B cell (primary cell): ENCODE data around the gene UBE3C. TPM values are rescaled to one million over a fixed set of nuclear protein-coding genes. Genes with fewer than 3 reads are reported as not detected.
"Not testable (repeated sequence)": the region's sequence is repeated elsewhere in the genome, so short reads cannot be mapped to it uniquely, and the experiment has no call there.

Experiments used
- ATAC-seq: fragments of 200-7000 bp; cut with Tn5 transposase; one replicate; pipeline ENCODE4 v1.10.0; 2021; ENCODE audit warnings: low read depth, mild to moderate bottlenecking, moderate number of reproducible peaks, moderate library complexity
- CTCF ChIA-PET: fragments of 350-600 bp; sonication (Branson Sonifier 250); formaldehyde crosslinking; loops from one replicate; lab custom pipeline; 2021; ENCODE audit warnings: antibody characterized with exemption, inconsistent platforms; lab: Charles Lee
- POLR2A ChIA-PET: fragments of 350-600 bp; sonication (Branson Sonifier 250); formaldehyde crosslinking; loops from one replicate; lab custom pipeline; 2021; ENCODE audit warnings: antibody characterized with exemption; lab: Charles Lee
- DNase-seq: peaks from one replicate; pipeline ENCODE4 v3.0.0; 2013
- H2AFZ ChIP-seq: 2 replicates; pipeline ENCODE4 v1.6.1; 2012; ENCODE audit warnings: mild to moderate bottlenecking, low read depth, low read length; ENCODE audit not compliant: insufficient read depth, poor library complexity, severe bottlenecking
- H3K27ac ChIP-seq, 2 donors: 1 replicate in 1 of 2; 2 replicates in 1 of 2; pipeline ENCODE4 v1.5.1; 2012 to 2013; ENCODE audit warnings: low read length in 2 of 2, mild to moderate bottlenecking in 2 of 2, moderate library complexity in 1 of 2
- H3K27me3 ChIP-seq, 4 experiments: fragments of 200-600 bp in 1 of 4; sonication (generic) in 1 of 4; replicated peaks in 1 of 4; 1 replicate in 2 of 4; 2 replicates in 2 of 4; pipeline versions ENCODE4 v1.6.1 to v1.7.0; 2013 to 2016; ENCODE audit warnings: low read length in 3 of 4, mild to moderate bottlenecking in 2 of 4, mixed read lengths in 1 of 4, moderate library complexity in 1 of 4; ENCODE audit not compliant: insufficient read depth in 4 of 4, control insufficient read depth in 3 of 4; ENCODE audit errors: control extremely low read depth in 1 of 4
- H3K36me3 ChIP-seq, 2 experiments: replicated peaks in 1 of 2; 1 replicate in 1 of 2; 2 replicates in 1 of 2; pipeline versions ENCODE4 v1.6.1 to v1.7.1; 2013; ENCODE audit warnings: low read length in 1 of 2; ENCODE audit not compliant: insufficient read depth in 2 of 2, control insufficient read depth in 1 of 2; ENCODE audit errors: control extremely low read depth in 1 of 2, extremely low read depth in 1 of 2
- H3K4me1 ChIP-seq, 2 donors: fragments of 200-600 bp in 1 of 2; sonication (generic) in 1 of 2; 1 replicate in 1 of 2; 2 replicates in 1 of 2; pipeline versions ENCODE4 v1.5.1 to v1.6.1; 2013 to 2017; ENCODE audit warnings: low read length in 2 of 2; ENCODE audit not compliant: control insufficient read depth in 2 of 2, insufficient read depth in 2 of 2
- H3K4me2 ChIP-seq: replicated peaks from 2 replicates; pipeline ENCODE3; 2012; ENCODE audit warnings: mild to moderate bottlenecking, low read depth, low read length; ENCODE audit not compliant: poor library complexity, severe bottlenecking
- H3K4me3 ChIP-seq, 5 experiments: fragments of 200-600 bp in 1 of 5; sonication (generic) in 1 of 5; 1 replicate in 3 of 5; 2 replicates in 2 of 5; pipeline versions ENCODE4 v1.5.1 to v1.7.0; 2011 to 2016; ENCODE audit warnings: low read length in 4 of 5, mild to moderate bottlenecking in 4 of 5, low read depth in 2 of 5, control low read depth in 1 of 5, moderate library complexity in 1 of 5; ENCODE audit not compliant: insufficient read depth in 1 of 5; ENCODE audit errors: control extremely low read depth in 1 of 5, extremely low read depth in 1 of 5
- H3K79me2 ChIP-seq: fragments of 200-600 bp; sonication (generic); one replicate; pipeline ENCODE4 v1.6.0; 2016; ENCODE audit warnings: low read length; ENCODE audit not compliant: control insufficient read depth, insufficient read depth
- H3K9ac ChIP-seq: fragments of 200-600 bp; sonication (generic); 2 replicates; pipeline ENCODE4 v1.6.1; 2017; ENCODE audit warnings: mild to moderate bottlenecking, low read length, moderate library complexity
- H3K9me3 ChIP-seq, 3 donors: one replicate each; pipeline versions ENCODE4 v1.6.1 to v1.7.1; 2013; ENCODE audit warnings: low read length in 2 of 3; ENCODE audit not compliant: control insufficient read depth in 2 of 3, insufficient read depth in 1 of 3; ENCODE audit errors: control extremely low read depth in 1 of 3
- H4K20me1 ChIP-seq: 2 replicates; pipeline ENCODE4 v1.6.0; 2012; ENCODE audit warnings: mild to moderate bottlenecking, low read length; ENCODE audit not compliant: insufficient read depth, control insufficient read depth, poor library complexity, severe bottlenecking
- H3K27ac Mint-ChIP-seq: one replicate; pipeline ENCODE4 v1.8.0; 2021; ENCODE audit warnings: mixed read lengths
- H3K27me3 Mint-ChIP-seq: one replicate; pipeline ENCODE4 v1.8.0; 2021; ENCODE audit warnings: mixed read lengths
- H3K4me1 Mint-ChIP-seq: one replicate; pipeline ENCODE4 v1.8.0; 2021; ENCODE audit warnings: mixed read lengths
- H3K4me3 Mint-ChIP-seq: one replicate; pipeline ENCODE4 v1.8.0; 2021; ENCODE audit warnings: mixed read lengths
- H3K9me3 Mint-ChIP-seq: one replicate; pipeline ENCODE4 v1.8.0; 2022; ENCODE audit warnings: mixed read lengths; ENCODE audit not compliant: insufficient read depth
- EZH2 ChIP-seq: IDR thresholded peaks from 2 replicates; pipeline ENCODE4 v1.6.1; 2012; ENCODE audit warnings: borderline replicate concordance, low read depth, mild to moderate bottlenecking, moderate library complexity, low read length; ENCODE audit not compliant: insufficient read depth, poor library complexity, severe bottlenecking
- WGBS: methylation state at CpG from one replicate; pipeline ENCODE4 v1.1.5; 2013; ENCODE audit warnings: missing lambda C conversion rate; ENCODE audit not compliant: insufficient coverage; 5-methylcytosine and 5-hydroxymethylcytosine counted together
- intact Hi-C: fragments of 100-400 bp; cut with micrococcal nuclease; formaldehyde crosslinking; loops from one replicate; pipeline ENCODE4 v1.10.0; 2022
- polyA plus RNA-seq: library from polyadenylated mRNA; depleted of rRNA; stranded (reverse); fragments of >200 nt; gene quantifications from 2 replicates; pipeline ENCODE4 v1.2.3, GENCODE V29; 2012
- total RNA-seq, 2 donors: library from RNA; stranded (reverse); fragments of 120-200 nt in 1 of 2; gene quantifications; 1 replicate in 1 of 2; 2 replicates in 1 of 2; pipeline versions ENCODE4 v1.2.3 to v1.2.4, GENCODE V29; 2013 to 2022
- TF ChIP-seq, protein P1 (sequence below): fragments of 200-600 bp; IDR thresholded peaks from one replicate; pipeline ENCODE4 v1.8.0; 2022; ENCODE audit warnings: antibody characterized with exemption, mild to moderate bottlenecking

UBE3C gene
- total and polyA plus RNA-seq, 2 donors (not counting 1 experiment from before 2014, with no cell fraction given): 17.8 to 66.5 TPM

DNA sequence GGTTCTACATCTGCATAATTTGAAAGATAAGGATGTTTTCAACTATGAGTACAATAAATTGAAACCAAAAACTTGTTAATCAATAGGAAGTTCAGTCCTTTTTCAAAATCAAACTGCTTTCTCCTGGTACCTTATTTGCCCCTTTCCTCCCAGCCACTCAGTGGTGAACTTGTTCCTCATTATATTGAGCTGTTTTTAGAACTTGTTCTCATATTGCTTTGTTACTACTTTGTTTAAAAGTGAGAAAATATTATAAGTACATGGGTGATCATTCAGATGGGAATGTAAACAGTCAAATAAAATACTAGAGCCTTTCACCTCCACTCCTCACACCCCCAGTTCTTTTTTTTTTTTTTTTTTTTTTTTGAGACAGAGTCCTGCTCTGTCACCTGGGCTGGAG is 17.2 kb downstream of the UBE3C start:
- Histone ChIP-seq H3K27ac (no peak overlapping the region), H3K4me1 (peaks cover 2 to 3% of the 10 kb centered on the region in 2 donors), H3K9me3 (no peaks in the 10 kb centered on the region), H2AFZ (no peak overlapping the region), H3K79me2 (peaks cover 98% of the 10 kb centered on the region), H4K20me1 (peaks cover 64% of the 10 kb centered on the region), H3K36me3 (peaks cover 0 to 9% of the 10 kb centered on the region in 2 experiments), H3K4me3 (no peak overlapping the region), H3K9ac (no peak overlapping the region), H3K27me3 (no peaks in the 10 kb centered on the region), H3K4me2 (no peak overlapping the region)
- no peak overlapping the region for H3K27ac Mint-ChIP-seq
- H3K4me1 Mint-ChIP-seq: peaks cover 49% of the 10 kb centered on the region
- TF ChIP-seq, protein P1, sequence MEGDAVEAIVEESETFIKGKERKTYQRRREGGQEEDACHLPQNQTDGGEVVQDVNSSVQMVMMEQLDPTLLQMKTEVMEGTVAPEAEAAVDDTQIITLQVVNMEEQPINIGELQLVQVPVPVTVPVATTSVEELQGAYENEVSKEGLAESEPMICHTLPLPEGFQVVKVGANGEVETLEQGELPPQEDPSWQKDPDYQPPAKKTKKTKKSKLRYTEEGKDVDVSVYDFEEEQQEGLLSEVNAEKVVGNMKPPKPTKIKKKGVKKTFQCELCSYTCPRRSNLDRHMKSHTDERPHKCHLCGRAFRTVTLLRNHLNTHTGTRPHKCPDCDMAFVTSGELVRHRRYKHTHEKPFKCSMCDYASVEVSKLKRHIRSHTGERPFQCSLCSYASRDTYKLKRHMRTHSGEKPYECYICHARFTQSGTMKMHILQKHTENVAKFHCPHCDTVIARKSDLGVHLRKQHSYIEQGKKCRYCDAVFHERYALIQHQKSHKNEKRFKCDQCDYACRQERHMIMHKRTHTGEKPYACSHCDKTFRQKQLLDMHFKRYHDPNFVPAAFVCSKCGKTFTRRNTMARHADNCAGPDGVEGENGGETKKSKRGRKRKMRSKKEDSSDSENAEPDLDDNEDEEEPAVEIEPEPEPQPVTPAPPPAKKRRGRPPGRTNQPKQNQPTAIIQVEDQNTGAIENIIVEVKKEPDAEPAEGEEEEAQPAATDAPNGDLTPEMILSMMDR: no peak
- TF ChIP-seq EZH2: no peak
- no peaks in the 10 kb centered on the region for H3K27me3 Mint-ChIP-seq
- H3K9me3 Mint-ChIP-seq: no peaks in the 10 kb centered on the region
- ATAC-seq (no peak), DNase-seq (no peak)
- POLR2A ChIA-PET: no interaction called here
- CTCF ChIA-PET: interaction anchor here (0.5 kb wide), 1 partner anchor 236 kb away, joined by 3 read pairs; no protein-coding TSS in a partner anchor
- H3K4me3 Mint-ChIP-seq: no peak overlapping the region
- intact Hi-C loops: no loop called here

DNA sequence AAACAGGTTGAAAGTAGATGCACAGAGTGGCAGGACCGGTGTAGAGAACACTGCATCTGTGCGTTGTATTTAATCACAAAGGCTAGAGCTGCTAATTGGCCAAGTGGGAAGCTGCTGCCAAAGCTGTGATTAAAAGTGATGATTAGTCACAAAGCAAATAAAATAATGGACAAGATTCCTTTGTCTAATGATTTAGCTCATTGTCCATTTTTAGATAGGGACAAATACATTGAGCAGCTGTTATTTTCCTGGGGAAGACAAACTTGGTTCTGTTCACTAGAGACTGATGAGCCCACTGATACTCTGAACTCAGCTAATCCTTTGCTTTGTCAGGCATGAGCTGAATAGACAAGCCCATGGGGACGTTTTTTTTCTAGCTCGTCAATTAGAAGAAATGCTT is 19.7 kb downstream of the UBE3C start:
- Mint-ChIP-seq H3K27ac (no peak overlapping the region), H3K4me3 (no peak overlapping the region), H3K9me3 (no peaks in the 10 kb centered on the region), H3K27me3 (no peaks in the 10 kb centered on the region), H3K4me1 (peaks cover 36% of the 10 kb centered on the region)
- Histone ChIP-seq H3K36me3 (no peaks in the 10 kb centered on the region), H3K27me3 (no peaks in the 10 kb centered on the region), H3K9me3 (no peaks in the 10 kb centered on the region), H2AFZ (no peak overlapping the region), H4K20me1 (peaks cover 47% of the 10 kb centered on the region), H3K79me2 (peaks cover 94% of the 10 kb centered on the region), H3K4me2 (no peak overlapping the region), H3K4me1 (peaks cover 0 to 3% of the 10 kb centered on the region in 2 donors), H3K9ac (no peak overlapping the region), H3K27ac (no peak overlapping the region), H3K4me3 (no peak overlapping the region)
- intact Hi-C loops: no loop called here
- TF ChIP-seq EZH2: no peak
- TF ChIP-seq, protein P1: no peak
- 94% methylated on average over 2 of the region's 4 CpGs for WGBS
- CTCF ChIA-PET: no interaction called here
- POLR2A ChIA-PET: no interaction called here
- ATAC-seq (no peak), DNase-seq (no peak)

DNA sequence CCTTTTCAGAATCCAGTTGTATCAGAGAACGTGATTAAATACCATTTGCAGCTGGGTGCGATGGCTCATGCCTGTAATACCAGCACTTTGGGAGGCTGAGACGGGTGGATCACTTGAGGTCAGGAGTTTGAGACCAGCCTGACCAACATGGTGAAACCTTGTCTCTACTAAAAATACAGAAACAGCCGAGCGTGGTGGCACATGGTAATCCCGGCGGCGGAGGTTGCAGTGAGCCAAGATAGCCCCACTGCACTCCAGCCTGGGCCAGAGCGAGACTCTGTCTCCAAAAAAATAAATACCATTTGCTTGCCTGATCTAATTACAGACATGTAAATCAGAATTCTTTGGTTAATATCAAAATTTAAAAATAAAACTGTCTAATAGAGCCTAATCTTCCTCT is 20.8 kb downstream of the UBE3C start:
- DNase-seq, intact Hi-C loops, H3K9ac ChIP-seq, H3K4me3 Mint-ChIP-seq, H3K9me3 ChIP-seq, POLR2A ChIA-PET, ATAC-seq, H2AFZ ChIP-seq, CTCF ChIA-PET, H3K4me2 ChIP-seq, H3K4me1 ChIP-seq, H3K27ac Mint-ChIP-seq, H3K36me3 ChIP-seq, H3K27me3 Mint-ChIP-seq, H3K27ac ChIP-seq, H3K4me3 ChIP-seq, H3K27me3 ChIP-seq, H3K9me3 Mint-ChIP-seq: not testable (repeated sequence)
- WGBS: 96% methylated on average over 5 of the region's 9 CpGs
- H3K4me1 Mint-ChIP-seq: peaks cover 29% of the 10 kb centered on the region
- H4K20me1 ChIP-seq: peaks cover 36% of the 10 kb centered on the region
- peaks cover 84% of the 10 kb centered on the region for H3K79me2 ChIP-seq
